Stimulated activated CD8-positive, alpha-beta memory T cell treated with anti-CD3 and anti-CD28 coated beads, Interleukin-4, amount 100 ng/mL, for 4 hours (primary cell): ENCODE results near the gene SMYD1.

Experiments
- DNase-seq, 2 donors: peaks; one replicate each; pipeline ENCODE4 v3.0.0-alpha.2; 2020; ENCODE audit warnings: low read depth in 2 of 2, low spot score in 1 of 2

The SMYD1 gene

DNA sequence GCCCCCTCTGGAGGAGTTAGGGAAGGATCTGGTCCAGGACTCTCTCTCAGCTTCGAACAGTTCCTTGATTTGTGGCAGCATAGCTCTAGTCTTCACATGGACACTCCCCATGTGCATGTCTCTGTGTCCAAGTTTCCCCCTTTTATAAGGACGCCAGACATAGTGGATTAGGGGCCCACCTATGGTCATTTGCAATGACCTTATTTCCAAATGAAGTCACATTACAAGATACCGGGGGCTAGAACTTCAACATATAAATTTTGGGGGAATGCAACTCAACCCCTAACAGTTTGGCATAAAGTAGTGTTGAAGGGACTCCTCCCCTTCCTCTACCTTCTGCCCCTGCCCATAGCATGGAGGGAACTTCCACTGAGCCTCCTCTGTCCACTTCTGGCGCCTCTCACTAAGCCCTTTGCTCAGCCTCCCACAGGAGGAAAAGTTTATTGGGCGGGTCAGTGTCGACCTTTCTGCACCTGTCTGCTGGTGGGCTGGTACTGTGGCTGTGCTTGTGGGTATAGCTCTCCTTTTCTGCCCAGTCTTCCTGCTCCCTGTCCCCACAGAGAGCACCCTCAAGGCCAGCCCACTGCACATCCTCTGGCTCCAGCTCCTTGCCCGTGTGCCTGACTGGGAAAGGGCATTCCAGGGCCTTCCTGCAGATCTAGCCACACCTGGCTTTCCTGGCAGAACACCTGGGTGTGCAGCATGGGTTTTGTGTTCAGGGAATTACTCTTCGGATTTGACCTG lies 54.7 kb downstream of the SMYD1 start:
- no peak for DNase-seq

- DNase-seq, result no peak
These were observed 55.7 kb downstream of the SMYD1 start for GRCh38 chr2:88123164-88123974.

- no peak for DNase-seq
These were observed 56.6 kb downstream of the SMYD1 start for GRCh38 chr2:88123975-88124917.

DNA sequence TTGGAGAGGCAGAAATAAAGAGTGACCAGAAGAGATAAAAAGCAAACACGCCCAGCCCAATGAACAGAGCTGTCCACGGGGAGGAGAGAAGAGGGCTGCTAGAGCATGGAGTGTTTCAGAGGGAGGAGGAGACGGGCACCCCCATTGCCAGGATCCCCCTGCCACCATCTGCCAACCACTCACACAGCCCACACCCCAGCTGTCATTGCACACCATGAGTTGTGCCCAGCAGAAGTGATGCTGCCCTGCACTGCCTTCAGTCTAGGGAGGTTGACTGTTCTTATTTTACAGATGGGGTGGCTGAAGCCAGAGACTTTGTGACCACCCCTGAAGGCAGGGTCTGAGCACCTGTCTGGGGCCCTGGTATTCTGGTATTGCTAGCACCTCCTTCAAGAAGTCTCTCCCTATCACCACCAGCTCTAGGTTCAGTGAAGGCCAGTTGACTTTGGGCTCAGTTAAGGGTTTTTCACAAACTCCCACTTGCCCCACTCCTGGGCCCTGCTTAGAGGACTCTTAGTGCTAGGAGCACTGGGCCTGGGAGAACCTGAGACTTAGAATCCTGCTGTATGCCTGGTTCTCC lies 57.8 kb downstream of the SMYD1 start:
- DNase-seq, result no peak

DNA sequence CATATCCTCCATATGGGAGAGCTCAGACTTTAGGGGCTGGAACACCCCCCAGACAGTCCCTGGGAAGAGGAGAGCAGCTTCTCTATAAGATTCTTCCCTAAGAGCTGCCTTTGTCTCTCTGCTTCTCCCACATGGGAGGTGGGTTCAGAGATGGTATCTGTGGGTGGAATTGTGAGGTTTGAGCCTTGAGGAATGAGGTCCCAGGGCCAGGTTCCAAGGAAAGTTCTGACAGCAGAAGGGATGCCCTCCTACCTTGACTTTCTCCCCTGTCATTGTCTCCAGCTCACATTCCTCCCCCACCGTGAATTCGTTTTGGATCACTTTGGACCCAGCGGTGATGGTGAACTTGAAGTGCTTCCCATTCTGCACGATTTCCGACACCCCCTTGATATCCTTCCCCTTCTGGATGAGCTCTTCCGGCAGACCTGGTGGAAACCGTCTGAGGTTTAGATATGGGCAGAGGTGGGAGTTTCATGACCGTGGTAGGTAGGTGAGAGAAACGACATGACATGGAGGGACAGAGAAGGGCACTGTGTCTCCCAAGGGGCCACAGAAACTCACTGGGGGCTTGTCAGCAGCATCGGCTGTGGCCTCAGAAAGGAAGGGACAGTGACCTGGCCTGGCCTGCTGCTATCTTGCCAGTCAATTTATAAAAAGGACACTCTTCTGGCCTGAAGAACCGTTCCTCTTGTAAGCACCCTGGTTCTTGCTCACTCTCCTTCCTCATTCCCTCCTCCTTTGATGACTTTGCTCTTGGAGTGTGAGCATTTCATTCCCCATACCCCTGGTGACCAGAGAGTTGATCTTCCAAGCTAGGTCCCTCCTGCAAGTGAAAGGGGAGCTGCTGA lies 58.5 kb downstream of the SMYD1 start:
- DNase-seq, result no peak

- DNase-seq, result no peak
These were observed 59.4 kb downstream of the SMYD1 start for GRCh38 chr2:88126772-88127637.

GRCh38 chr2:88127638-88127887 lies 59.9 kb downstream of the SMYD1 start:
- no peak for DNase-seq

DNA sequence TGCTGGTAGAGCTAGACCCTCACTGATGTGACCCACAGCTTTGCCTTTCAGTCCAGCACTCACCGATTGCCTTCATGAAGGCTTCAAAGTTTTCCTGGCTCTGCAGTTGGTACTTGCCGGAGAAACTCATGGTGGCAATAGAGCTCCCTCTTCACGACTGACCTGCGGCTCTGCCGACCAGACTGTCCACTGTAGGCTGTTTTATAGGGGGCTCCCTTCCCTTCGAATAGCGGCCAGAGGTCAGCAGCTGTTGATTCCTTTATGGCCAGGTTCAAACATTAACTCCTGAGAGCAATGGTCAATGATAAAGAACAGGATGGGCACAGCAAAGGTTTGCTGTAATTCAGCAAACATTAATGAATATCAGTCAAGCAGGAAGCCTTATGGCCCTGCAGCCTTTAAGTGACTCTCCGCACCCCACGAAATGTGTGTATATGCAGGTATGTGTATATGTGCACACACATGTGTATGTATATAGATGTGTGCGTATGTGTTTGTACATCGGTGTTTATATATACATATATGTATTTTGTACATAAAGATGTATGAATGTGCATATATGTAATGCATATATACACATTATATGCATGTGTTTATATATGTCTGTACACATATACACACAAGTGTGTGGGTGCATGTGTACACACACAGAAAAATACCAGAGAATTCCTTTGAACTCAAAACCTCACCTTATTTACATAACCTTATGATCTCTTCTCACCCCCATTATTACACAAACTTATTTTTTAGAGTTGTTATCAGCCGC lies 60.4 kb downstream of the SMYD1 start, which contains the start of gene FABP1:
FABP1 (minus strand) TSS at position 175 of the 766 bp plus-strand sequence; CDS start at position 130, 45 bp downstream.
- DNase-seq, result no peak

DNA sequence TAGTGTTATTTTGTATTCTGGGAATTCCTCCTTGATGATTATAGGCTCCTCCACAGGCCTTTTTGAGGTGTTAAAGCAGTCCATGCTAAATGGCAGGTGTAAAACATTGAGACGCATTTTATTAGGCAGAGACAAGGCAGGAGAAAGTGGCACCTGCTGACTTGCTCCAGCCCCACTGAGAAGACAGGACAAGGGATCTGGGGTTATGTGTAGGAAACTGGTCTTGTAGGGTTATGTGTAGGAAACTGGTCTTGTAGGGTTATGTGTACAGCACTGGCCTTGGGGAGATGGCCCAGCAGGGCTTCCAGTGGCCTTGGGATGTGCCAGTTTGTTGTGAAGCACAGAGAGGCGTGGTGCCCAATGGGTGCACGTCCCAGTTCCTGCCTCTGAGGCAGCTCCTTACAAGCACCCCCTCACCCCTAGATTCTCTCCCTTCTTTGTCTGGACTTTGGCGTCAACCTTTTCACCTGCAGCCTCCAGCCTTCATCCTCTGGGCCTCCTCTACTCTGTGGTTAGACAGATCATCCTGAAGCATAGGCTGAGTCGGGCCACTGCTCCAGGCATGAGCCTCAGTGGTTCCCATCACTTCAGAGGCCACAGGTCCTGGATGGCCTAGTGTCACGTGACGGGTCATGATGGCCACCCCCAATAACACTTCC lies 61.2 kb downstream of the SMYD1 start:
- DNase-seq, result no peak

GRCh38 chr2:88129313-88129959 lies 61.8 kb downstream of the SMYD1 start:
- DNase-seq, result no peak

DNA sequence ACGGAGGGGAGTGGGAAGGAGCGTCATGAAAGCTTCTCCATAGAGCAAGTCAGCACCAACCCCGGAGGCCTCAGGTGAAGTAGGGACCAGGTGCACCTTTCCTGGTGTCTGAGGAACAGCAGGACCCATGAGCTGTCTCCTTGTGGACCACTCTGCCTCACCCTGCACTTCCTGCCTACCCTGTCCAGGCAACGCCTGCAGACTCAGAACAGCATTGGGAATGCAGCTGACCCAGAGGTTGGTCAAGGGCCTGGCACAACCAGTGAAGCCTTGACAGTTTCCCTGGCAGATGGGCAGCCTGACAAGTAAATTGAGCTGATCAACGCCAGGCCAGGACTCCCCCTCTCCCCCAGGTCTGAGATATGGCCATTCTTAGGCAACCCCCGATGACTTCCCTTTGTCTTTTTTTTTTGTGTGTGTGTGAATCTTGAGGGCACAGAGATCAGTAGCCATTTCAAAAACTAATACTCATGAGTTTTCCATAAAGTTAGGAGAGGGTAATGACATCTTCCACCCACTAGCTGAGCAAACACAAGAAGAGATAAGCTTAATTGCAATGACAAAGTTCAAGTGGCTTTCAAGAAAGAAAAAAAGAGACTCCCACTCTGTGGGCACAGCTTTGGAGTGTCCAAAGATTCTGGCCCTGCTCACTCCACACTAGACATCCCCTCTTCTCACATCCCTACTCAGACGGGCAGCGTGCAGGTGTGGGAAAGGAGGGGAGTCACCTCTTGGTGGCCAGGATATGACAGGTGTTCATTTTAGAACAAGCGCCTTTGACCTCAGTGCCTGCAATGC lies 63.8 kb downstream of the SMYD1 start:
- DNase-seq, result no peak

- no peak for DNase-seq
These were observed 64.4 kb downstream of the SMYD1 start for GRCh38 chr2:88131999-88132368.

GRCh38 chr2:88133875-88134274 lies 66.2 kb downstream of the SMYD1 start:
- DNase-seq, result no peak

GRCh38 chr2:88136817-88137216 lies 69.2 kb downstream of the SMYD1 start:
- DNase-seq, result no peak

- DNase-seq, result no peak
These were observed 70.2 kb downstream of the SMYD1 start for GRCh38 chr2:88137833-88138232.

DNA sequence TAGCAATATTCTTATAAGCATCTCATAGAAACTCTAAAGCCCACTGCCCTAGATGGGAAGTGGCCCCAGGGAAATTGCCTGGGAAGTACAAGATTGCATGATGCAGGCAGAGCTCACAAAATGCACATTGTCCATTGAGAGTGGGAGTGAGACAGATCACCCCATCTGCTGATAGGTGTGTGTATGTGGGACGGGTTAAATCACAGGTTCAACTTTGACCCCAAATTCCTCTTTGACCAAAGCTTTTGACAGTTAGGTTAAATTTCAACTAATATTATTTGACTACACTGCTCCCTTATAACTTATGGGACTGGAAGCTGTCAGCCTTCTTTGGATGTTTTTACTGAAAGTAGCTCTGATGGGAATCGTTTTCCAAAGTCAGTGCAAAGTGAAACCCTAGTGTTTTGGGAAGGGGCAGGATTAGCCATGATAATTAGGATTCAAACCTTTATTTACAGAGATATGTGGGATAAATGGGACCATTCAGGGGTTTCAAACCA lies 71.6 kb downstream of the SMYD1 start:
- DNase-seq, result no peak

- DNase-seq, result no peak
These were observed 72.2 kb downstream of the SMYD1 start for GRCh38 chr2:88139804-88140203.
